Stomach (tissue), 9 donors: ENCODE measurements around the gene PPP4R2. TPM values are rescaled to one million over a fixed set of nuclear protein-coding genes. Genes with fewer than 3 reads are reported as not detected.

Experiments
- DNase-seq, 2 donors: peaks; one replicate each; pipeline versions ENCODE4 v3.0.0 to v3.0.0-alpha.2; 2013 to 2019
- H3K27ac ChIP-seq, 5 donors: fragments of 200-600 bp in 4 of 5; sonication (generic) in 4 of 5; one replicate each; pipeline ENCODE4 v1.5.1; 2013 to 2019; ENCODE audit warnings: mild to moderate bottlenecking in 1 of 5, moderate library complexity in 1 of 5
- H3K27me3 ChIP-seq, 3 donors: fragments of 200-600 bp; sonication (generic); one replicate each; pipeline ENCODE4 v1.5.1; 2017 to 2019; ENCODE audit warnings: mixed run types in 1 of 3
- H3K36me3 ChIP-seq, 4 donors: fragments of 200-600 bp; sonication (generic); 1 replicate in 3 of 4; 2 replicates in 1 of 4; pipeline ENCODE4 v1.5.1; 2016 to 2019
- H3K4me1 ChIP-seq, 4 donors: fragments of 200-600 bp; sonication (generic); one replicate each; pipeline ENCODE4 v1.5.1; 2016 to 2019
- H3K4me3 ChIP-seq, 4 donors: fragments of 200-600 bp; sonication (generic) in 3 of 4; one replicate each; pipeline ENCODE4 v1.5.1; 2016 to 2019; ENCODE audit warnings: mild to moderate bottlenecking in 1 of 4
- H3K9me3 ChIP-seq, 4 donors: fragments of 200-600 bp; sonication (generic); one replicate each; pipeline ENCODE4 v1.5.1; 2016 to 2019
- EP300 ChIP-seq: sonication (generic); formaldehyde crosslinking; IDR thresholded peaks from one replicate; pipeline ENCODE4 v1.6.1; 2017; ENCODE audit warnings: antibody characterized with exemption
- POLR2A ChIP-seq, 4 donors: fragments of 450-650 bp; IDR thresholded peaks; one replicate each; pipeline ENCODE4 v1.6.1; 2016; ENCODE audit warnings: antibody characterized with exemption in 4 of 4, control low read depth in 2 of 4, mild to moderate bottlenecking in 1 of 4, moderate library complexity in 1 of 4
- POLR2AphosphoS5 ChIP-seq, 3 donors: sonication (generic); formaldehyde crosslinking; IDR thresholded peaks; one replicate each; pipeline ENCODE4 v1.6.1; 2016; ENCODE audit warnings: antibody characterized with exemption in 3 of 3
- WGBS, 5 donors: extraction: QIAGEN DNeasy Blood & Tissue Kit in 3 of 5; methylation state at CpG; one replicate each; pipeline versions ENCODE4 v1.1.5 to v1.1.7; 2013 to 2018; 5-methylcytosine and 5-hydroxymethylcytosine counted together
- intact Hi-C: fragments of 100-400 bp; cut with DNase I; formaldehyde crosslinking; loops from one replicate; pipeline ENCODE4 v1.15.1; 2023; ENCODE audit warnings: low total_unique reads
- polyA plus RNA-seq, 3 donors: library from polyadenylated mRNA; stranded (reverse); fragments of 200-250 nt; gene quantifications; one replicate each; pipeline ENCODE4 v1.2.3, GENCODE V29; 2013
- total RNA-seq, 5 donors: library from RNA; depleted of rRNA; stranded (reverse); fragments of >200 nt; gene quantifications; one replicate each; pipeline versions ENCODE4 v1.1.0 to v1.2.3, GENCODE V29; 2014 to 2016
- TF ChIP-seq, protein P1 (sequence below), 7 experiments: fragments of 450-650 bp in 4 of 7; fragments of 200-600 bp in 3 of 7; sonication (generic) in 3 of 7; IDR thresholded peaks; one replicate each; pipeline ENCODE4 v1.5.1; 2016 to 2019; ENCODE audit warnings: antibody characterized with exemption in 7 of 7, control low read depth in 2 of 7, mild to moderate bottlenecking in 1 of 7
- donor health status: healthy with polysubstance abuse.
- donor health status: Bipolar disorder and iron deficiency.
- donor health status: healthy.

PPP4R2 gene
- total and polyA plus RNA-seq, 8 donors, result 10.7 to 100 (median 21.8) TPM

DNA sequence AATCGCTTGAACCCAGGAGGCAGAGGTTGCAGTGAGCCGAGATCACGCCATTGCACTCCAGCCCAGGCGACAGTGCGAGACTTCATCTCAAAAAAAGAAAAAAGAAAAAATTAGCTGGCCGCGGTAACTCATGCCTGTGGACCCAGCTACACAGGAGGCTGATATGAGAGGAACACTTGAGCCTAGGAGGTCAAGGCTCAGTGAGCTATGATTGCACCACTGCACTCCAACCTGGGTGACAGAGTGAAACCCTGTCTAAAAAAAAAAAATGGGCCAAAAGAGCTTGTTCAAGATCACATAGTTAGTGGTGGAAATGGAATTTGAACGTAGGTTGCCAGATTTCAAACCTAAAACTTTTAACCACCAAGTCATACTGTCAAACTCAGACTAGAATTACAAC lies 46.2 kb upstream of the PPP4R2 start:
- no peaks in the 10 kb centered on the region for H3K36me3 ChIP-seq
- H3K4me3 ChIP-seq, result no peak overlapping the region
- DNase-seq, result no peak
- H3K27me3 ChIP-seq, result no peaks in the 10 kb centered on the region
- TF ChIP-seq POLR2A (IDR thresholded peaks at IDR 0.05) (no peak), EP300 (no peak), POLR2AphosphoS5 (IDR thresholded peaks at IDR 0.05) (no peak)
- TF ChIP-seq, protein P1, sequence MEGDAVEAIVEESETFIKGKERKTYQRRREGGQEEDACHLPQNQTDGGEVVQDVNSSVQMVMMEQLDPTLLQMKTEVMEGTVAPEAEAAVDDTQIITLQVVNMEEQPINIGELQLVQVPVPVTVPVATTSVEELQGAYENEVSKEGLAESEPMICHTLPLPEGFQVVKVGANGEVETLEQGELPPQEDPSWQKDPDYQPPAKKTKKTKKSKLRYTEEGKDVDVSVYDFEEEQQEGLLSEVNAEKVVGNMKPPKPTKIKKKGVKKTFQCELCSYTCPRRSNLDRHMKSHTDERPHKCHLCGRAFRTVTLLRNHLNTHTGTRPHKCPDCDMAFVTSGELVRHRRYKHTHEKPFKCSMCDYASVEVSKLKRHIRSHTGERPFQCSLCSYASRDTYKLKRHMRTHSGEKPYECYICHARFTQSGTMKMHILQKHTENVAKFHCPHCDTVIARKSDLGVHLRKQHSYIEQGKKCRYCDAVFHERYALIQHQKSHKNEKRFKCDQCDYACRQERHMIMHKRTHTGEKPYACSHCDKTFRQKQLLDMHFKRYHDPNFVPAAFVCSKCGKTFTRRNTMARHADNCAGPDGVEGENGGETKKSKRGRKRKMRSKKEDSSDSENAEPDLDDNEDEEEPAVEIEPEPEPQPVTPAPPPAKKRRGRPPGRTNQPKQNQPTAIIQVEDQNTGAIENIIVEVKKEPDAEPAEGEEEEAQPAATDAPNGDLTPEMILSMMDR (IDR thresholded peaks at IDR 0.05), result no peak
- 85 to 98% (median 95%) methylated on average over 8 of the region's 8 CpGs for WGBS, 5 donors
- no peak overlapping the region for H3K27ac ChIP-seq
- intact Hi-C loops, result no loop called here
- H3K9me3 ChIP-seq, result no peaks in the 10 kb centered on the region
- peaks cover 0 to 17% (median 0%) of the 10 kb centered on the region in 4 donors for H3K4me1 ChIP-seq

DNA sequence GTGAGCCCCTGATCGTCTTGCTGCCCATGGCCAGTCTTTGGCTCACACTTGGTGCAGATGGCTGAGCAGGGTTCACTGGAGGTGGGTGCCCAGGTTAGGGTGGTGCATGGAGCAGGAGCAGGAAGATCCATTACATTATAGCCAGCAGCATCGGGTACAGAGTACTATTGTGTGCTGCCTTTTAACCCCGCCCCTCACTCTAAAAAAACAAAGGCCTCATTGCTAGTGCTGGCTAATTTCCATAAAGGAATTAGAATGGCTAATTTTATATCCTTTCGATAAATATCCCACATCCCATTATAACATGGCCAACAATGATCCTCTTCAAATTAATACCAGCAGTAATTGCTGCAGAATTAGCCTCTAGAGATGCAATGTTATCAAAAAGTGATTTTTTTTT lies 45.8 kb upstream of the PPP4R2 start:
- Histone ChIP-seq H3K9me3 (no peaks in the 10 kb centered on the region), H3K27me3 (no peaks in the 10 kb centered on the region), H3K4me3 (no peak overlapping the region), H3K36me3 (no peaks in the 10 kb centered on the region), H3K4me1 (peaks cover 0 to 18% (median 0%) of the 10 kb centered on the region in 4 donors), H3K27ac (no peak overlapping the region)
- intact Hi-C loops, result no loop called here
- DNase-seq, result no peak
- TF ChIP-seq, protein P1 (IDR thresholded peaks at IDR 0.05), result no peak
- TF ChIP-seq EP300 (no peak), POLR2AphosphoS5 (IDR thresholded peaks at IDR 0.05) (no peak), POLR2A (IDR thresholded peaks at IDR 0.05) (no peak)
- 63 to 72% (median 67%) methylated on average over 4 of the region's 4 CpGs for WGBS, 5 donors

DNA sequence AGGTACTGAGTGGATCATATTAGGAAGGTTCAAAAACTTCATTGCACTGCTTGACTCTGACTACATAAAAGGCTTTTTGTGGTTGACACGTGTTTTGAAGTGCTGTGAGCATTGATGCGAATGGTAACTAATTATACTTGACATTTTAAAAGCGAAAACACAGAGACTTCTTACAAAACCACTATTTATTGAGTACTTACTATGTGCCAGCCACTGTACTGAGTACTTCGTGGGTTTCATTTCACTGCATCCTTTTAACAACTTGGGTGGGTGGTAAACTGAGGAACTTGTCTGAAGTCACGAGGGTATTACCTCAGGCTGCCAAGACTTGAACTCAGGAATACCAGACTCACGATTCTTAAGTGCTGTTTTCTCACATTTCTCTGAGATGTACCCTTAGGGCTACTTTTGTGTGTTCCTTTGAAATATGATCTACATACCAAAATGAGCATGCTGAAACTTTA lies 45.3 kb upstream of the PPP4R2 start:
- no peak for TF ChIP-seq POLR2AphosphoS5 (IDR thresholded peaks at IDR 0.05)
- TF ChIP-seq, protein P1 (IDR thresholded peaks at IDR 0.05), result no peak
- TF ChIP-seq POLR2A (IDR thresholded peaks at IDR 0.05), result no peak
- no peak for TF ChIP-seq EP300
- no peak for DNase-seq
- Histone ChIP-seq H3K4me1 (peaks cover 0 to 18% (median 0%) of the 10 kb centered on the region in 4 donors), H3K9me3 (no peaks in the 10 kb centered on the region), H3K27ac (no peak overlapping the region), H3K4me3 (no peak overlapping the region), H3K36me3 (no peaks in the 10 kb centered on the region), H3K27me3 (no peaks in the 10 kb centered on the region)
- WGBS, 5 donors, result 68 to 86% (median 77%) methylated on average over 6 of the region's 6 CpGs
- intact Hi-C loops, result no loop called here

DNA sequence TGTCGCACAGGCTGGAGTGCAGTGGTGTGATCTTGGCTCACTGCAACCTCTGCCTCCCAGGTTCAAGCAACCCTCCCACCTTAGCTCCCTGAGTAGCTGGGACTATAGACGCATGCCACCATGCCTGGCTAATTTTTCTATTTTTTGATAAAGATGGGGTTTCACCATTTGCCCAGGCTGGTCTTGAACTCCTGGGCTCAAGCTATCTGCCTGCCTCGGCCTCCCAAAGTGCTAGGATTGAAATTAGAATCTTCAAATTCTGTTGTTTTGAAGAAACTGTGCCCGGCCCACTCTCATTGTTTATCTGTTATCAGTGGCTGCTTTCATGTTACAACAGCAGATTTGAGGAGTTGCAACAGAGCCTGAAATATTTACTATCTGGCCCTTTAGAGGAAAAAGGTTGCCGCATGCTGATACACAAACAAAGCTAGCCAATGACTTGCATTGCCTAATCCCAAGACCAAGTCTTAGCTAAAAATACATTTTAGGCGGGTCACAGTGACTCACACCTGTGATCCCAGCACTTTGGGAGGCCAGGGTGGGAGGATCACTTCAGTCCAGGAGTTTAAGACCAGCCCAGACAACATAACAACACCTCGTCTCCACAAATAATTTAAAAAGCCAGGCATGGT lies 43.2 kb upstream of the PPP4R2 start:
- Histone ChIP-seq H3K27ac (no peak overlapping the region), H3K9me3 (no peaks in the 10 kb centered on the region), H3K4me3 (no peak overlapping the region), H3K27me3 (no peaks in the 10 kb centered on the region), H3K4me1 (peaks cover 0 to 24% (median 3%) of the 10 kb centered on the region in 4 donors), H3K36me3 (no peaks in the 10 kb centered on the region)
- intact Hi-C loops, result no loop called here
- TF ChIP-seq EP300 (no peak), POLR2AphosphoS5 (IDR thresholded peaks at IDR 0.05) (no peak), POLR2A (IDR thresholded peaks at IDR 0.05) (no peak)
- TF ChIP-seq, protein P1 (IDR thresholded peaks at IDR 0.05), result no peak
- DNase-seq, result no peak
- WGBS, 5 donors, result 72 to 81% (median 79%) methylated on average over 7 of the region's 7 CpGs
